ENCODE data around the gene EVA1C. TPM values are rescaled to one million over a fixed set of nuclear protein-coding genes. Genes with fewer than 3 reads are reported as not detected.

The EVA1C gene
- total RNA-seq, 3 donors from 2014 or later = 13.7 to 27.8 (median 15.3) TPM

GRCh38 chr21:32516756-32517649 lies 104.5 kb downstream of the EVA1C start:
- DNase-seq (no peak), ATAC-seq (no peak)
- Histone ChIP-seq H3K4me1 (ENCODE audit: low read depth) (no peaks in the 10 kb centered on the region), H3K9me3 (no peaks in the 10 kb centered on the region), H3K4me3 (no peak overlapping the region), H3K36me3 (ENCODE audit: low read depth) (no peaks in the 10 kb centered on the region)
- TF ChIP-seq CTCF (IDR thresholded peaks at IDR 0.05) = no peak
- intact Hi-C loops (cut with DNase I, micrococcal nuclease) = no loop called here

GRCh38 chr21:32519945-32520874 lies 107.7 kb downstream of the EVA1C start:
- Histone ChIP-seq H3K4me3 (no peak overlapping the region), H3K9me3 (no peaks in the 10 kb centered on the region), H3K4me1 (ENCODE audit: low read depth) (no peaks in the 10 kb centered on the region), H3K36me3 (ENCODE audit: low read depth) (no peaks in the 10 kb centered on the region)
- DNase-seq (no peak), ATAC-seq (no peak)
- no peak for TF ChIP-seq CTCF (IDR thresholded peaks at IDR 0.05)
- intact Hi-C loops (cut with DNase I, micrococcal nuclease) = no loop called here

- ATAC-seq (peak; percentile 76), DNase-seq (peak; percentile 65 to 75 (median 67))
- Histone ChIP-seq H3K36me3 (ENCODE audit: low read depth) (no peaks in the 10 kb centered on the region), H3K4me1 (ENCODE audit: low read depth) (no peaks in the 10 kb centered on the region), H3K9me3 (no peaks in the 10 kb centered on the region), H3K4me3 (no peak overlapping the region)
- intact Hi-C loops (cut with DNase I, micrococcal nuclease) = no loop called here
- no peak for TF ChIP-seq CTCF (IDR thresholded peaks at IDR 0.05)
Observed at GRCh38 chr21:32520875-32521735, 108.6 kb downstream of the EVA1C start.

- TF ChIP-seq CTCF (IDR thresholded peaks at IDR 0.05) = no peak
- Histone ChIP-seq H3K9me3 (no peaks in the 10 kb centered on the region), H3K4me3 (no peak overlapping the region), H3K36me3 (ENCODE audit: low read depth) (no peaks in the 10 kb centered on the region), H3K4me1 (ENCODE audit: low read depth) (no peaks in the 10 kb centered on the region)
- DNase-seq = no peak
- intact Hi-C loops (cut with DNase I, micrococcal nuclease) = no loop called here
- ATAC-seq = peak; percentile 12
Observed at GRCh38 chr21:32521736-32522355, 109.3 kb downstream of the EVA1C start.

- DNase-seq (no peak), ATAC-seq (no peak)
- intact Hi-C loops (cut with DNase I, micrococcal nuclease) = no loop called here
- TF ChIP-seq CTCF (IDR thresholded peaks at IDR 0.05) = no peak
- Histone ChIP-seq H3K36me3 (ENCODE audit: low read depth) (no peaks in the 10 kb centered on the region), H3K4me3 (no peak overlapping the region), H3K9me3 (no peaks in the 10 kb centered on the region), H3K4me1 (ENCODE audit: low read depth) (no peaks in the 10 kb centered on the region)
Observed at GRCh38 chr21:32523463-32523862, 111.0 kb downstream of the EVA1C start.

Data from mucosa of descending colon (tissue), 3 donors.